ENCODE measurements around the gene DNER. TPM values are rescaled to one million over a fixed set of nuclear protein-coding genes. Genes with fewer than 3 reads are reported as not detected.

Gene DNER
- total RNA-seq, 1 donor from 2014 or later, result not detected

GRCh38 chr2:229410264-229410663, 304.1 kb downstream of the DNER start:
- TF ChIP-seq CTCF (IDR thresholded peaks at IDR 0.05), result no peak
- H3K27me3 Mint-ChIP-seq, result no peaks in the 10 kb centered on the region
- ChIA-PET CTCF (no interaction called here), POLR2A (no interaction called here)
- H3K4me3 Mint-ChIP-seq, result no peak overlapping the region
- H3K4me1 Mint-ChIP-seq, result no peaks in the 10 kb centered on the region
- intact Hi-C loops (cut with micrococcal nuclease), result no loop called here
- DNase-seq (no peak), ATAC-seq (ENCODE audit: low read depth) (no peak)
- no peaks in the 10 kb centered on the region for H3K36me3 Mint-ChIP-seq (ENCODE audit: low read depth)
- H3K9me3 Mint-ChIP-seq, result no peaks in the 10 kb centered on the region
- no peak overlapping the region for H3K27ac Mint-ChIP-seq

GRCh38 chr2:229409751-229410181, 304.6 kb downstream of the DNER start:
- Mint-ChIP-seq H3K27me3 (no peaks in the 10 kb centered on the region), H3K36me3 (ENCODE audit: low read depth) (no peaks in the 10 kb centered on the region), H3K4me1 (no peaks in the 10 kb centered on the region), H3K4me3 (no peak overlapping the region), H3K27ac (no peak overlapping the region), H3K9me3 (no peaks in the 10 kb centered on the region)
- ChIA-PET POLR2A (no interaction called here), CTCF (no interaction called here)
- ATAC-seq (ENCODE audit: low read depth) (no peak), DNase-seq (no peak)
- intact Hi-C loops (cut with micrococcal nuclease), result no loop called here
- no peak for TF ChIP-seq CTCF (IDR thresholded peaks at IDR 0.05)

DNA sequence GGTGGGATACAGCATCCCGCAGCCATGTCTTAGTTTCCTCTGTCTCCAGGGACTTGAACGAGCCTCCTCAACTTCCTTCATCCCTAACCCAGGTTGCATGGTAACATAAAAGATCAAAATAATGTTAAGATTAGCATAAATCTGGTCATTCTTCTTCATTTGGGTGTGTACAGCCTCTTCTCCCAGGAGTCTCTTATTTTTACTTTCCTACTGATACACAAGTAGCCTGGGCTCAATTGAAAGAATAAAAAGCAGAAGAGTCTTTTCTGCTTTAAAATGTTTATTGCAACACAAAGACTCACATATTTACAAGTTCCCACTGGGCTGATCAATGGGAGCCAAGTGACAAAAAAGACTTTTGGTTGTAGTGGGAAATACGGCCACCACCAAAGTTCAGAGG, 305.4 kb downstream of the DNER start:
- no peak for ATAC-seq (ENCODE audit: low read depth)
- Mint-ChIP-seq H3K36me3 (ENCODE audit: low read depth) (no peaks in the 10 kb centered on the region), H3K9me3 (no peaks in the 10 kb centered on the region), H3K4me3 (no peak overlapping the region), H3K4me1 (no peaks in the 10 kb centered on the region), H3K27ac (no peak overlapping the region), H3K27me3 (no peaks in the 10 kb centered on the region)
- DNase-seq, result no peak
- CTCF ChIA-PET, result no interaction called here
- POLR2A ChIA-PET, result no interaction called here
- TF ChIP-seq CTCF (IDR thresholded peaks at IDR 0.05), result no peak
- intact Hi-C loops (cut with micrococcal nuclease), result no loop called here

GRCh38 chr2:229408356-229408755, 306.0 kb downstream of the DNER start:
- H3K27me3 Mint-ChIP-seq, result no peaks in the 10 kb centered on the region
- no peak for DNase-seq
- H3K27ac Mint-ChIP-seq, result no peak overlapping the region

GRCh38 chr2:229407170-229407569, 307.2 kb downstream of the DNER start:
- Mint-ChIP-seq H3K4me3 (no peak overlapping the region), H3K9me3 (no peaks in the 10 kb centered on the region), H3K27ac (no peak overlapping the region), H3K36me3 (ENCODE audit: low read depth) (no peaks in the 10 kb centered on the region), H3K4me1 (no peaks in the 10 kb centered on the region), H3K27me3 (no peaks in the 10 kb centered on the region)
- no peak for TF ChIP-seq CTCF (IDR thresholded peaks at IDR 0.05)
- intact Hi-C loops (cut with micrococcal nuclease), result no loop called here
- no peak for ATAC-seq (ENCODE audit: low read depth)
- ChIA-PET CTCF (no interaction called here), POLR2A (no interaction called here)
- DNase-seq, result no peak

More at GRCh38 chr2:229408356-229408755, 306.0 kb downstream of the DNER start:
- H3K9me3 Mint-ChIP-seq, result no peaks in the 10 kb centered on the region
- intact Hi-C loops (cut with micrococcal nuclease), result no loop called here
- H3K36me3 Mint-ChIP-seq (ENCODE audit: low read depth), result no peaks in the 10 kb centered on the region
- no peaks in the 10 kb centered on the region for H3K4me1 Mint-ChIP-seq
- ChIA-PET CTCF (no interaction called here), POLR2A (no interaction called here)
- H3K4me3 Mint-ChIP-seq, result no peak overlapping the region
- TF ChIP-seq CTCF (IDR thresholded peaks at IDR 0.05), result no peak
- no peak for ATAC-seq (ENCODE audit: low read depth)
